Measurements from ENCODE around the gene FABP3.
A peak's percentile ranks its signal among the peaks of the same experiment; 100 is the strongest.

The FABP3 gene

GRCh38 chr1:31373897-31374486 lies 1.1 kb upstream of the FABP3 start:
- TF ChIP-seq CTCF (IDR thresholded peaks at IDR 0.05; ENCODE audit: unreplicated experiment in 3 of 3) = no peak
- peaks cover 3% of the 10 kb centered on the region for H3K36me3 Mint-ChIP-seq (ENCODE audit: low read depth)
- no peaks in the 10 kb centered on the region for H3K27me3 Mint-ChIP-seq (ENCODE audit: low read depth)
- H3K4me1 Mint-ChIP-seq = peaks cover 65% of the 10 kb centered on the region
- H3K9me3 Mint-ChIP-seq = no peaks in the 10 kb centered on the region
- H3K27ac Mint-ChIP-seq = peak overlapping the region; percentile 98 to 99 (median 98)
- H3K4me3 Mint-ChIP-seq = peak overlapping the region; percentile 83 to 85 (median 85)

GRCh38 chr1:31372751-31373055 lies 173 bp downstream of the FABP3 start:
- no peak for TF ChIP-seq CTCF (IDR thresholded peaks at IDR 0.05; ENCODE audit: unreplicated experiment in 3 of 3)
- H3K4me3 Mint-ChIP-seq = peak overlapping the region; percentile 80 to 85 (median 85)
- H3K9me3 Mint-ChIP-seq = no peaks in the 10 kb centered on the region
- peaks cover 3% of the 10 kb centered on the region for H3K36me3 Mint-ChIP-seq (ENCODE audit: low read depth)
- peak overlapping the region; percentile 83 to 99 (median 98) for H3K27ac Mint-ChIP-seq
- H3K4me1 Mint-ChIP-seq = peaks cover 66% of the 10 kb centered on the region
- no peaks in the 10 kb centered on the region for H3K27me3 Mint-ChIP-seq (ENCODE audit: low read depth)

GRCh38 chr1:31372051-31372450 lies 825 bp downstream of the FABP3 start:
- H3K36me3 Mint-ChIP-seq (ENCODE audit: low read depth) = peaks cover 8% of the 10 kb centered on the region
- TF ChIP-seq CTCF (IDR thresholded peaks at IDR 0.05; ENCODE audit: unreplicated experiment in 3 of 3) = no peak
- H3K27me3 Mint-ChIP-seq (ENCODE audit: low read depth) = no peaks in the 10 kb centered on the region
- peaks cover 60% of the 10 kb centered on the region for H3K4me1 Mint-ChIP-seq
- H3K4me3 Mint-ChIP-seq = peak overlapping the region; percentile 80 to 85 (median 85)
- no peaks in the 10 kb centered on the region for H3K9me3 Mint-ChIP-seq
- H3K27ac Mint-ChIP-seq = peak overlapping the region; percentile 83 to 99 (median 98)

- Mint-ChIP-seq H3K27me3 (ENCODE audit: low read depth) (no peaks in the 10 kb centered on the region), H3K4me3 (peak overlapping the region; percentile 12 to 85 (median 80)), H3K27ac (peak overlapping the region; percentile 83 to 99 (median 98)), H3K4me1 (peaks cover 54% of the 10 kb centered on the region), H3K9me3 (no peaks in the 10 kb centered on the region), H3K36me3 (ENCODE audit: low read depth) (peaks cover 8% of the 10 kb centered on the region)
- no peak for TF ChIP-seq CTCF (IDR thresholded peaks at IDR 0.05; ENCODE audit: unreplicated experiment in 3 of 3)
Observed at GRCh38 chr1:31371121-31371959, 1.5 kb downstream of the FABP3 start.

- H3K9me3 Mint-ChIP-seq = no peaks in the 10 kb centered on the region
Observed at GRCh38 chr1:31370565-31370964, 2.3 kb downstream of the FABP3 start.

More at GRCh38 chr1:31370565-31370964, 2.3 kb downstream of the FABP3 start:
- TF ChIP-seq CTCF (IDR thresholded peaks at IDR 0.05; ENCODE audit: unreplicated experiment in 3 of 3) = no peak
- Mint-ChIP-seq H3K27me3 (ENCODE audit: low read depth) (no peaks in the 10 kb centered on the region), H3K4me3 (peak overlapping the region in 1 of 3 experiments; percentile 85), H3K36me3 (ENCODE audit: low read depth) (peaks cover 12% of the 10 kb centered on the region), H3K27ac (peak overlapping the region; percentile 62 to 99 (median 98)), H3K4me1 (peaks cover 54% of the 10 kb centered on the region)

All from nephron (organoid).